A375 (cell line): ENCODE measurements around the gene SLC39A5. TPM values are rescaled to one million over a fixed set of nuclear protein-coding genes. Genes with fewer than 3 reads are reported as not detected.

Experiments used
- total RNA-seq: library from RNA; depleted of rRNA; stranded (reverse); fragments of >200 nt; shearing (Covaris generic); gene quantifications from 2 replicates; pipeline ENCODE4 v1.2.3, GENCODE V29; 2014; rRNA removed

Gene SLC39A5
- total RNA-seq, result not detected in 2 replicates

GRCh38 chr12:56229916-56230431 is at the start of gene SLC39A5:
Gene SLC39A5 (plus strand): TSS chr12:56230051. CDS start chr12:56231275, 1,224 bp downstream.

GRCh38 chr12:56189099-56189917 is 40.5 kb upstream of the SLC39A5 start, which contains the start of gene SMARCC2:
Gene SMARCC2 (minus strand): TSS chr12:56189483. CDS start chr12:56189461, 22 bp downstream.

GRCh38 chr12:56221757-56222530 is 7.9 kb upstream of the SLC39A5 start, which contains the start of gene RNF41:
Gene RNF41 (minus strand): TSS chr12:56221922. CDS start chr12:56214047, 7,875 bp downstream.

GRCh38 chr12:56224102-56224701 is 5.6 kb upstream of the SLC39A5 start, which contains the start of gene NABP2:
Gene NABP2 (plus strand): TSS chr12:56224342. CDS start chr12:56224857, 515 bp downstream.

GRCh38 chr12:56258068-56258819 is 28.4 kb downstream of the SLC39A5 start, which contains the start of gene ANKRD52:
Gene ANKRD52 (minus strand): TSS chr12:56258384. CDS start chr12:56258269, 115 bp downstream.

GRCh38 chr12:56266693-56267442 is 37.0 kb downstream of the SLC39A5 start, which contains the start of gene COQ10A:
Gene COQ10A (plus strand): TSS chr12:56266942. CDS start chr12:56267119, 177 bp downstream.

Other genes starting within 250 kb of the SLC39A5 start
- gene SUOX, start 232.8 kb upstream of the SLC39A5 start, total RNA-seq, result 12.9 and 14.9 TPM in 2 replicates
- gene IKZF4, start 209.0 kb upstream of the SLC39A5 start, total RNA-seq, result 1.7 and 1.8 TPM in 2 replicates
- gene RPS26, start 188.1 kb upstream of the SLC39A5 start, total RNA-seq, result 184 and 199 TPM in 2 replicates
- gene ERBB3, start 149.9 kb upstream of the SLC39A5 start, total RNA-seq, result 156 and 173 TPM in 2 replicates
- 478 and 571 TPM in 2 replicates for gene PA2G4, start 125.5 kb upstream of the SLC39A5 start, total RNA-seq
- 7,110 and 8,345 TPM in 2 replicates for gene RPL41, start 113.4 kb upstream of the SLC39A5 start, total RNA-seq
- 6.1 and 7.4 TPM in 2 replicates for gene ZC3H10, start 111.8 kb upstream of the SLC39A5 start, total RNA-seq
- 122 and 134 TPM in 2 replicates for gene ESYT1, start 101.8 kb upstream of the SLC39A5 start, total RNA-seq
- gene MYL6B, start 77.5 kb upstream of the SLC39A5 start, total RNA-seq, result 192 and 196 TPM in 2 replicates
- gene MYL6, start 71.7 kb upstream of the SLC39A5 start, total RNA-seq, result 1,070 and 1,254 TPM in 2 replicates
- 44.2 and 50.5 TPM in 2 replicates for gene SMARCC2, start 40.6 kb upstream of the SLC39A5 start, total RNA-seq
- gene RNF41, start 8.1 kb upstream of the SLC39A5 start, total RNA-seq, result 115 and 119 TPM in 2 replicates
- gene NABP2, start 5.7 kb upstream of the SLC39A5 start, total RNA-seq, result 58.5 and 66.1 TPM in 2 replicates
- 15.9 and 16.3 TPM in 2 replicates for gene ANKRD52, start 28.3 kb downstream of the SLC39A5 start, total RNA-seq
- 21.2 and 23.2 TPM in 2 replicates for gene COQ10A, start 36.9 kb downstream of the SLC39A5 start, total RNA-seq
- 115 and 119 TPM in 2 replicates for gene CS, start 70.3 kb downstream of the SLC39A5 start, total RNA-seq
- 154 and 163 TPM in 2 replicates for gene CNPY2, start 85.9 kb downstream of the SLC39A5 start, total RNA-seq
- gene PAN2, start 103.9 kb downstream of the SLC39A5 start, total RNA-seq, result 38.7 and 58.8 TPM in 2 replicates
- 0.21 and 0.23 TPM in 2 replicates for gene IL23A, start 108.8 kb downstream of the SLC39A5 start, total RNA-seq
- gene STAT2, start 130.1 kb downstream of the SLC39A5 start, total RNA-seq, result 33.0 and 33.2 TPM in 2 replicates
- gene APOF, start 132.8 kb downstream of the SLC39A5 start, total RNA-seq, result not detected in 2 replicates
- gene TIMELESS, start 219.4 kb downstream of the SLC39A5 start, total RNA-seq, result 19.1 and 24.1 TPM in 2 replicates
- gene MIP, start 224.6 kb downstream of the SLC39A5 start, total RNA-seq, result 0.11 TPM in 1 of 2 replicates, not detected in the other
- 4.5 and 4.7 TPM in 2 replicates for gene SPRYD4, start 238.5 kb downstream of the SLC39A5 start, total RNA-seq